Measurements from ENCODE around the gene NSD1. TPM values are rescaled to one million over a fixed set of nuclear protein-coding genes. Genes with fewer than 3 reads are reported as not detected.
A peak's percentile ranks its signal among the peaks of the same experiment; 100 is the strongest.

NSD1 gene
- total RNA-seq, 4 donors from 2014 or later = 41.1 to 58.4 (median 49.5) TPM

DNA sequence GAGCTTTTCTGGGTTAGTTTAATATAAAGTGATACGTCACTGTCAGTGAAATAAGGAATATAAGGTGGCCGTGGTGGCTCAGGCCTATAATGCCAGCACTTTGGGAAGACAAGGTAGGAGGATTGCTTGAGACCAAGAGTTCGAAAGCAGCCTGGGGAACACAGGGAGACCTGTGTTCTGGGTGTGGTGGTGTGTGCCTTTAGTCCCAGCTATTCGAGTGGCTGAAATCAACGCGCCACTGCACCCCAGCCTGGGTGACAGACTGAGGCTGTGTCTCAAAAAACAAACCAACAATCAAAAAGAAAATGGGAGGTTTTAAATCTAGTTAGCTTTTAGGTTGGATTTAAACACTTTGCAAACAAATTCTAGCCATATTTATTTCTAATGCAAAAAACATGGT, 53.1 kb downstream of the NSD1 start:
- peaks cover 0 to 8% of the 10 kb centered on the region in 2 donors for H3K36me3 ChIP-seq
- H3K9me3 ChIP-seq = no peaks in the 10 kb centered on the region
- peaks cover 0 to 34% (median 0%) of the 10 kb centered on the region in 3 donors for H3K4me1 ChIP-seq
- no peak overlapping the region for H3K4me3 ChIP-seq
- no peaks in the 10 kb centered on the region for H3K27me3 ChIP-seq
- H3K27ac ChIP-seq = no peak overlapping the region
- TF ChIP-seq POLR2AphosphoS5 (IDR thresholded peaks at IDR 0.05) (no peak), POLR2A (IDR thresholded peaks at IDR 0.05) (no peak), EP300 (IDR thresholded peaks at IDR 0.05) (no peak)
- TF ChIP-seq, protein P1, sequence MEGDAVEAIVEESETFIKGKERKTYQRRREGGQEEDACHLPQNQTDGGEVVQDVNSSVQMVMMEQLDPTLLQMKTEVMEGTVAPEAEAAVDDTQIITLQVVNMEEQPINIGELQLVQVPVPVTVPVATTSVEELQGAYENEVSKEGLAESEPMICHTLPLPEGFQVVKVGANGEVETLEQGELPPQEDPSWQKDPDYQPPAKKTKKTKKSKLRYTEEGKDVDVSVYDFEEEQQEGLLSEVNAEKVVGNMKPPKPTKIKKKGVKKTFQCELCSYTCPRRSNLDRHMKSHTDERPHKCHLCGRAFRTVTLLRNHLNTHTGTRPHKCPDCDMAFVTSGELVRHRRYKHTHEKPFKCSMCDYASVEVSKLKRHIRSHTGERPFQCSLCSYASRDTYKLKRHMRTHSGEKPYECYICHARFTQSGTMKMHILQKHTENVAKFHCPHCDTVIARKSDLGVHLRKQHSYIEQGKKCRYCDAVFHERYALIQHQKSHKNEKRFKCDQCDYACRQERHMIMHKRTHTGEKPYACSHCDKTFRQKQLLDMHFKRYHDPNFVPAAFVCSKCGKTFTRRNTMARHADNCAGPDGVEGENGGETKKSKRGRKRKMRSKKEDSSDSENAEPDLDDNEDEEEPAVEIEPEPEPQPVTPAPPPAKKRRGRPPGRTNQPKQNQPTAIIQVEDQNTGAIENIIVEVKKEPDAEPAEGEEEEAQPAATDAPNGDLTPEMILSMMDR (IDR thresholded peaks at IDR 0.05) = no peak
- no peak for ATAC-seq
- 78 to 95% methylated on average over 6 of the region's 6 CpGs for WGBS, 2 donors (ENCODE audit: low coverage in 1 of 2)

DNA sequence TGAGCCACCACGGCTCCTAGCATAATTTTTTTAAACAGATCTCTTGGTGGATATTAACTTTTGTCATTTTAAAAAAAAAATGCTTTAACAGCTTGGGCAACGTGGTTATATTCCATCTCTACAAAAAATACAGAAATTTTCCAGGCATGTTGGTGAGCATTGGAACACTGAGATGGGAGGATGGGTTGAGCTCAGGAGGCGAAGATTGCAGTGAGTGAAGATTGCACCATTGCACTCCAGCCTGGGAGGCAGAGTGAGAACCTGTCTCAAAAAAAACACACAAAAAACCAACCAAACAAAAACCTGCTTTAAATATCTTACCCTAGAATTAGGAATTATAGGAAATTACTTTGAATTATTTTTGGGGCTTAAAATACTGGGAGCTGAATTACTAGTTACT, 55.2 kb downstream of the NSD1 start:
- Histone ChIP-seq H3K4me3 (no peak overlapping the region), H3K27me3 (no peaks in the 10 kb centered on the region), H3K27ac (no peak overlapping the region), H3K36me3 (peaks cover 0 to 29% of the 10 kb centered on the region in 2 donors), H3K9me3 (no peaks in the 10 kb centered on the region), H3K4me1 (peaks cover 0 to 34% (median 0%) of the 10 kb centered on the region in 3 donors)
- WGBS, 2 donors (ENCODE audit: low coverage in 1 of 2) = 61 to 81% methylated on average over 2 to 3 of the region's 3 CpGs
- TF ChIP-seq POLR2A (IDR thresholded peaks at IDR 0.05) (no peak), EP300 (IDR thresholded peaks at IDR 0.05) (no peak), POLR2AphosphoS5 (IDR thresholded peaks at IDR 0.05) (no peak)
- TF ChIP-seq, protein P1 (IDR thresholded peaks at IDR 0.05) = no peak
- ATAC-seq = no peak

DNA sequence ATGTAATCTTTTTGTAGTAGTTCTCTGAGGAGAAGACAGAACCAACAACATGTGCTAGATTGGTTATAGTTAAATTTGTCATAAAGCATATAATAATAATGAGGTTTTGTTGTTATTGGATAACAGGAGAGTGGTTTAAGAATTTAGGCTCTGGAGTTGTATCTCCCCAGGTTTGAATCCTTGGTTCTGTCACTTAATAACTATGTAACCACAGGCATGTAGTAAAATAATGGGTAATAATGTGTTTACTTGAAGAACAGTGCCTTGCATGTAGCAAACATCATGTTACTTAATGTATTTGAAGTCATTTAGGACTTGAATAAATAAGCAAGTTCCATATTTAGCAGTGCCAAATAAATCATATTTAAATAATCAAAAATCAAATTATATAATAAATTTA, 55.8 kb downstream of the NSD1 start:
- Histone ChIP-seq H3K4me3 (no peak overlapping the region), H3K4me1 (peaks cover 0 to 33% (median 0%) of the 10 kb centered on the region in 3 donors), H3K27me3 (no peaks in the 10 kb centered on the region), H3K9me3 (no peaks in the 10 kb centered on the region), H3K27ac (no peak overlapping the region), H3K36me3 (peaks cover 0 to 34% of the 10 kb centered on the region in 2 donors)
- no peak for TF ChIP-seq POLR2A (IDR thresholded peaks at IDR 0.05)
- no peak for TF ChIP-seq EP300 (IDR thresholded peaks at IDR 0.05)
- TF ChIP-seq, protein P1 (IDR thresholded peaks at IDR 0.05) = no peak
- TF ChIP-seq POLR2AphosphoS5 (IDR thresholded peaks at IDR 0.05) = no peak
- no peak for ATAC-seq

DNA sequence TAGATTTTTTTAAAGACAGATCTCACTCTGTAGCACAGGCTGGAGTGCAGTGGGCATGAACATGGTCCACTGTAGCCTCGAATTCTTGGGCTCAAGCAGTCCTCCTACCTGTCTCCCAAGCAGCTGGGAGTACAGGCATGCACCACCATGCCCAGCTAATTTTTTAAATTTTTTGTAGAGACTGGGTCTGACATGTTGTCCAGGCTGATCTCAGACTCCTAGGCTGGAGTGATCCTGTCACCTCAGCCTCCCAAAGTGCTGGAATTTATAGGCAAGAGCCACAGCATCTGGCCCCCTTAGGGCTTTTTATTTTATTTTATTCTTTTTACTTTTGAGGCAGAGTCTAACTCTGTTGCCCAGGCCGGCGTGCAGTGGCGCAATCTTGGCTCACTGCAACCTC, 56.4 kb downstream of the NSD1 start:
- no peaks in the 10 kb centered on the region for H3K9me3 ChIP-seq
- ATAC-seq = no peak
- no peak overlapping the region for H3K27ac ChIP-seq
- peaks cover 0 to 38% of the 10 kb centered on the region in 2 donors for H3K36me3 ChIP-seq
- H3K4me3 ChIP-seq = no peak overlapping the region
- WGBS, 2 donors (ENCODE audit: low coverage in 1 of 2) = 90 to 94% methylated on average over 4 of the region's 4 CpGs
- H3K4me1 ChIP-seq = peaks cover 0 to 34% (median 0%) of the 10 kb centered on the region in 3 donors
- H3K27me3 ChIP-seq = no peaks in the 10 kb centered on the region
- TF ChIP-seq EP300 (IDR thresholded peaks at IDR 0.05) = no peak
- TF ChIP-seq POLR2A (IDR thresholded peaks at IDR 0.05) = no peak
- TF ChIP-seq, protein P1 (IDR thresholded peaks at IDR 0.05) = no peak
- no peak for TF ChIP-seq POLR2AphosphoS5 (IDR thresholded peaks at IDR 0.05)

DNA sequence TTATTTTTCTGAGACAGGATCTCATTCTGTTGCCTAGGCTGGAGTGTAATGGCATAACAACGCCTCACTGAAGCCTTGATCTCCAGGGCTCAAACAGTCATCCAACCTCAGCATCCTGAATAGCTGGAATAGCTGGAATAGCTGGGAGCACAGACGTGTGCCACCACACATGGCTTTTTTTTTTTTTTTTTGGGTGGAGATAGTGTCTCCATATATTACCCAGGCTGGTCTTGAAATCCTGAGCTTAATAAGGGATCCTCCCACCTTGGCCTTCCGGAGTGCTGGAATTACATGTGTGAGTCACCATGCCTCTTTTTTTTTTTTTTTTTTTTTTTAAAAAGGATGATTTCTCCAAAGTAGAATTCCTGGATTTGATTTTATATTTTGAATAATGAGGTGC, 60.7 kb downstream of the NSD1 start:
- Histone ChIP-seq H3K27me3 (no peaks in the 10 kb centered on the region), H3K4me3 (no peak overlapping the region), H3K27ac (no peak overlapping the region), H3K36me3 (peaks cover 0 to 61% of the 10 kb centered on the region in 2 donors), H3K4me1 (peaks cover 0 to 13% (median 0%) of the 10 kb centered on the region in 3 donors), H3K9me3 (no peaks in the 10 kb centered on the region)
- ATAC-seq = peak; percentile 78
- WGBS, 2 donors (ENCODE audit: low coverage in 1 of 2) = 16 to 36% methylated on average over 3 of the region's 3 CpGs
- TF ChIP-seq POLR2AphosphoS5 (IDR thresholded peaks at IDR 0.05) = peak; percentile 6
- TF ChIP-seq EP300 (IDR thresholded peaks at IDR 0.05) = no peak

Measured in gastroesophageal sphincter (tissue), 4 donors.